AG04450 (cell line): Measurements from ENCODE around the gene PAM. TPM values are rescaled to one million over a fixed set of nuclear protein-coding genes. Genes with fewer than 3 reads are reported as not detected.

Experiments
- CTCF ChIA-PET: fragments of 300-600, 350-600 bp; formaldehyde crosslinking; extraction: SDS; loops from one replicate; lab custom pipeline; 2022; ENCODE audit warnings: antibody characterized with exemption, inconsistent platforms; lab: Charles Lee
- POLR2A ChIA-PET: fragments of 350-600 bp; formaldehyde crosslinking; extraction: SDS; loops from one replicate; lab custom pipeline; 2021; ENCODE audit warnings: antibody characterized with exemption, inconsistent platforms; lab: Yijun Ruan, JAX
- DNase-seq: peaks from one replicate; pipeline ENCODE4 v3.0.0-alpha.2; 2011; ENCODE audit warnings: low read depth, low spot score
- H3K27ac ChIP-seq: one replicate; pipeline ENCODE4 v1.5.1; 2012; ENCODE audit warnings: low read depth, low read length, control low read depth
- H3K27me3 ChIP-seq: one replicate; pipeline ENCODE4 v1.6.0; 2012; ENCODE audit warnings: low read length; ENCODE audit not compliant: control insufficient read depth, insufficient read depth
- H3K4me3 ChIP-seq: 2 replicates; pipeline ENCODE4 v1.5.1; 2011; ENCODE audit warnings: mild to moderate bottlenecking, low read depth, low read length, control low read depth
- H3K9me3 ChIP-seq: 2 replicates; pipeline ENCODE4 v1.5.1; 2012; ENCODE audit warnings: low read length; ENCODE audit not compliant: control insufficient read depth, insufficient read depth
- polyA plus RNA-seq: library from polyadenylated mRNA; depleted of rRNA; stranded (reverse); fragments of >200 nt; gene quantifications from 2 replicates; pipeline ENCODE4 v1.2.3, GENCODE V29; 2011
- TF ChIP-seq, protein P1 (sequence below): IDR thresholded peaks from 2 replicates; pipeline ENCODE4 v1.5.1; 2011; ENCODE audit warnings: low read depth, low read length, control low read depth, inconsistent platforms

Gene PAM
- polyA plus RNA-seq, 1 experiment: 307 TPM

DNA sequence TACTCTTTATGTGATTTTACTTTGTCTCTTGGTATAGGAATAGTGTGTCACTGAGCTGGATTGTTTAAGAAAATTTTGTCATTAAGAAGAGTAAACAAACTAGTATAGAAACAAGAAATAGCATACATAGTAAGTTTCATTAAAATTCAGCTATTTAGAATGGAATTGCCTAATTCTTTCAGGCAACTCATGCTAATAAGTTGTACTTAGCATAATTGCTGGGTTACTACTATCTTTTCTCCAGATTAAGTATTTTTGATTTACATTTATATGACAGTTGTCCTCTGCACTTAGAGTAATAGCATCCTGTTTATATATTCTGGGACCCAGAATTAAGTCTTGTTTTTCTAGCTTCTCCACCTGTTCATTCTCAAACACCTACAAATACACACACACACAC is 85.9 kb downstream of the PAM start:
- no peak overlapping the region for H3K27ac ChIP-seq
- POLR2A ChIA-PET: no interaction called here
- CTCF ChIA-PET: no interaction called here
- no peak for DNase-seq
- H3K9me3 ChIP-seq: no peaks in the 10 kb centered on the region
- H3K4me3 ChIP-seq: no peak overlapping the region
- no peaks in the 10 kb centered on the region for H3K27me3 ChIP-seq
- TF ChIP-seq, protein P1, sequence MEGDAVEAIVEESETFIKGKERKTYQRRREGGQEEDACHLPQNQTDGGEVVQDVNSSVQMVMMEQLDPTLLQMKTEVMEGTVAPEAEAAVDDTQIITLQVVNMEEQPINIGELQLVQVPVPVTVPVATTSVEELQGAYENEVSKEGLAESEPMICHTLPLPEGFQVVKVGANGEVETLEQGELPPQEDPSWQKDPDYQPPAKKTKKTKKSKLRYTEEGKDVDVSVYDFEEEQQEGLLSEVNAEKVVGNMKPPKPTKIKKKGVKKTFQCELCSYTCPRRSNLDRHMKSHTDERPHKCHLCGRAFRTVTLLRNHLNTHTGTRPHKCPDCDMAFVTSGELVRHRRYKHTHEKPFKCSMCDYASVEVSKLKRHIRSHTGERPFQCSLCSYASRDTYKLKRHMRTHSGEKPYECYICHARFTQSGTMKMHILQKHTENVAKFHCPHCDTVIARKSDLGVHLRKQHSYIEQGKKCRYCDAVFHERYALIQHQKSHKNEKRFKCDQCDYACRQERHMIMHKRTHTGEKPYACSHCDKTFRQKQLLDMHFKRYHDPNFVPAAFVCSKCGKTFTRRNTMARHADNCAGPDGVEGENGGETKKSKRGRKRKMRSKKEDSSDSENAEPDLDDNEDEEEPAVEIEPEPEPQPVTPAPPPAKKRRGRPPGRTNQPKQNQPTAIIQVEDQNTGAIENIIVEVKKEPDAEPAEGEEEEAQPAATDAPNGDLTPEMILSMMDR: no peak

DNA sequence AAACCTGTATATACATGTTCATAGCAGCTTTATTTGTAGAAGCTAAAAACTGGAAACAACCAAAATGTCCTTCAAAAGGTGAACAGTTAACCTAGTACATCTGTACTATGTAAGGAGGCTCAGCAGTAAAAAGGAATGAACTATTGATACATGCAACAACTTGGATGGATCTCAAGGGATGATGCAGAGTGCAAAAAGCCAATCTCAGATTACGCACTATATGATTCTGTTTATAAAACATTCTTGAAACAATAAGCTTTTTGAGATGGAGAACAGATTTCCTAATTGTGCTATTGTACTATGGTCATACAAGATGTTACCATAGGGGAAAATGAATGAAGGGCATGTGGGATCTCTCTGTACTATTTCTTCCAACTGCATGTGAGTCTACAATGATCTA is 88.9 kb downstream of the PAM start:
- ChIA-PET POLR2A (no interaction called here), CTCF (interaction anchor here (0.9 to 2.0 kb wide), 3 partner anchors 11 to 163 kb away, joined by 3 to 7 read pairs (median 5); no protein-coding TSS in a partner anchor)
- TF ChIP-seq, protein P1: no peak
- H3K27me3 ChIP-seq: no peaks in the 10 kb centered on the region
- no peak for DNase-seq
- H3K9me3 ChIP-seq: no peaks in the 10 kb centered on the region
- no peak overlapping the region for H3K4me3 ChIP-seq
- H3K27ac ChIP-seq: no peak overlapping the region

DNA sequence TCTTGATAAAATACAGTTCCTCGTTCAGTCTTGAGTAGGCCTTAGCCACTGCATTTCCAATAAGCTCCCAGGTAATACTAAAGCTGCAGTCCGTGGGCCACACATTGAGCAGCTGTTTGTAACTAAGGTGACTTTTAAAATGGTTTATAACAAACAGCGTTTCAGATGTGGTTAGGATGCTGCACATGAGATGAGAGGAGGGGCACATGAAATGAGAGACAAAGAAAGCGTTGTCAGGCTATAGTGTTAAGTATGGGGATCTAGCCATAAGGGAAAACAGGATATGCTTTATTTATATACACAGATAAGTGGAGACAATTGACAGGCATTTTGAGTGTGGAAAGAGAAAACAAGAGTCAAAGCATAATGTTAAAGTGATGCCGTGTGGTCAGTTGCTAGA is 89.9 kb downstream of the PAM start:
- Histone ChIP-seq H3K27me3 (no peaks in the 10 kb centered on the region), H3K4me3 (no peak overlapping the region), H3K9me3 (no peaks in the 10 kb centered on the region), H3K27ac (no peak overlapping the region)
- TF ChIP-seq, protein P1: no peak
- ChIA-PET POLR2A (no interaction called here), CTCF (no interaction called here)
- no peak for DNase-seq

DNA sequence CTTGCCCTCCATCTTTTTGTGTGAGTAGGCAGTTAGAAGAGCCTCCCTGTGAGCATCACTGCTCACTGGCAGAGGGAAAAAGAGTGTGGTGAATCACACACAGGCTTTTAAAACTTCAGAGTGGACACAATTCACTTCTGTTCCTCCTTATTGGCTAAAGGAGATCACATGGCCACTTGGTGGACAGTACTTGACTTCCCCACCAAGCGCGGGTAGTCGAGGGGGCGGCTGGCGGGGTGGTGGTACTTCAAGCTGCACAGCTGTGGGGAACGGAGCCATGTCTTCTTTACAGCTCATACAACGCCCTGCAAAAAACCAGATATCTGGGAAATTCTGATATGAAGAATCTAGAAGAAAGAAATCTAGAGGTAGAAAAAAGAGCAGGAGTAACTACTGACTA is 95.4 kb downstream of the PAM start:
- Histone ChIP-seq H3K4me3 (no peak overlapping the region), H3K27ac (no peak overlapping the region), H3K9me3 (no peaks in the 10 kb centered on the region), H3K27me3 (no peaks in the 10 kb centered on the region)
- ChIA-PET POLR2A (no interaction called here), CTCF (no interaction called here)
- DNase-seq: no peak
- TF ChIP-seq, protein P1: no peak

DNA sequence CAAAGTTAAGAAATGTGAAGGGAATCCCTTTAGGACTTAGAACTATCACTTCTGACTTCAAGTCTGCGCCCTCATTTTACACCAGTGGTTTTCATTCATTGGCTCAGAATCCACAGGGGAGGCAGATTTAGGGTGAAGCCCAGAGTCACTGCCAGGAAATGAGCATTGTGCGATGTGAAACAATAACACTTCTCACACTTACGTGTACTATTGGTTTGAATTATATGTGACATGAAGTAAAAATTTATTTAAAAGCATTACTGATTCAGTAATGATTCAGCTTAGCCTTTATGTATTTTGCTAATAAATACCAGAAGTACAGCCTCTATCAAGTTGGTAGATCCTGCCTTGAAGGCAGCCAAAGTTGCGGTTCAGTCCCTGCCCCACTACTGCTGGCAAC is 98.6 kb downstream of the PAM start:
- ChIA-PET CTCF (interaction anchor here (1.7 kb wide), 1 partner anchor 172 kb away, joined by 6 read pairs; no protein-coding TSS in a partner anchor), POLR2A (no interaction called here)
- Histone ChIP-seq H3K9me3 (no peaks in the 10 kb centered on the region), H3K4me3 (no peak overlapping the region), H3K27ac (no peak overlapping the region), H3K27me3 (no peaks in the 10 kb centered on the region)
- DNase-seq: no peak
- TF ChIP-seq, protein P1: no peak
